Trophoblast cell (in vitro differentiated cells and primary cell): ENCODE data around the gene TEX29.

Source experiments
- DNase-seq, 2 donors: peaks; one replicate each; pipeline ENCODE4 v3.0.0-alpha.2; 2016
- H2AFZ ChIP-seq: 2 replicates; pipeline ENCODE4 v1.6.1; 2013; ENCODE audit warnings: low read length, moderate library complexity, mild to moderate bottlenecking; ENCODE audit not compliant: insufficient read depth, poor library complexity
- H2AK5ac ChIP-seq: 2 replicates; pipeline ENCODE4 v1.6.1; 2013; ENCODE audit warnings: mild to moderate bottlenecking, low read length
- H2BK120ac ChIP-seq: 2 replicates; pipeline ENCODE4 v1.6.1; 2013; ENCODE audit warnings: low read length, mild to moderate bottlenecking, moderate library complexity; ENCODE audit not compliant: insufficient read depth, poor library complexity
- H2BK12ac ChIP-seq: 2 replicates; pipeline ENCODE4 v1.6.1; 2013; ENCODE audit warnings: mild to moderate bottlenecking, low read length, moderate library complexity
- H2BK5ac ChIP-seq: 2 replicates; pipeline ENCODE4 v1.6.1; 2013; ENCODE audit warnings: low read length, low read depth, moderate library complexity, mild to moderate bottlenecking; ENCODE audit not compliant: poor library complexity
- H3K14ac ChIP-seq: 2 replicates; pipeline ENCODE4 v1.6.1; 2013; ENCODE audit warnings: mild to moderate bottlenecking, low read length
- H3K18ac ChIP-seq: 2 replicates; pipeline ENCODE4 v1.6.1; 2013; ENCODE audit warnings: mild to moderate bottlenecking, low read length
- H3K23ac ChIP-seq: 2 replicates; pipeline ENCODE4 v1.6.1; 2013; ENCODE audit warnings: low read length
- H3K27ac ChIP-seq: 2 replicates; pipeline ENCODE4 v1.5.1; 2013; ENCODE audit warnings: low read depth, mild to moderate bottlenecking, inconsistent platforms, low read length, moderate library complexity
- H3K27me3 ChIP-seq: 2 replicates; pipeline ENCODE4 v1.6.1; 2013; ENCODE audit warnings: inconsistent platforms, mild to moderate bottlenecking, low read length, moderate library complexity; ENCODE audit not compliant: insufficient read depth
- H3K36me3 ChIP-seq, 2 experiments: 1 replicate in 1 of 2; 2 replicates in 1 of 2; pipeline ENCODE4 v1.6.1; 2013; ENCODE audit warnings: low read length in 2 of 2, mild to moderate bottlenecking in 2 of 2, moderate library complexity in 1 of 2; ENCODE audit not compliant: insufficient read depth in 2 of 2, control insufficient read depth in 1 of 2
- H3K4ac ChIP-seq: 2 replicates; pipeline ENCODE4 v1.6.1; 2013; ENCODE audit warnings: low read depth, mild to moderate bottlenecking, low read length, moderate library complexity
- H3K4me1 ChIP-seq, 2 experiments: 1 replicate in 1 of 2; 2 replicates in 1 of 2; pipeline ENCODE4 v1.6.1; 2013; ENCODE audit warnings: low read length in 2 of 2, mild to moderate bottlenecking in 2 of 2, moderate library complexity in 1 of 2; ENCODE audit not compliant: insufficient read depth in 2 of 2, control insufficient read depth in 1 of 2
- H3K4me2 ChIP-seq: 2 replicates; pipeline ENCODE4 v1.6.1; 2013; ENCODE audit warnings: inconsistent platforms, mild to moderate bottlenecking, low read length, moderate library complexity
- H3K4me3 ChIP-seq: 2 replicates; pipeline ENCODE4 v1.5.1; 2013; ENCODE audit warnings: mild to moderate bottlenecking, low read depth, low read length, inconsistent platforms
- H3K79me1 ChIP-seq: one replicate; pipeline ENCODE4 v1.6.1; 2013; ENCODE audit warnings: low read length
- H3K79me2 ChIP-seq: 2 replicates; pipeline ENCODE4 v1.6.1; 2013; ENCODE audit warnings: low read length, mild to moderate bottlenecking; ENCODE audit not compliant: control insufficient read depth, insufficient read depth, poor library complexity
- H3K9ac ChIP-seq: 2 replicates; pipeline ENCODE4 v1.6.1; 2013; ENCODE audit warnings: mild to moderate bottlenecking, low read length
- H3K9me3 ChIP-seq: 2 replicates; pipeline ENCODE4 v1.6.1; 2013; ENCODE audit warnings: low read depth, mild to moderate bottlenecking, control low read depth, inconsistent platforms, low read length; ENCODE audit not compliant: insufficient read depth
- H4K12ac ChIP-seq: 2 replicates; pipeline ENCODE4 v1.6.1; 2013; ENCODE audit warnings: low read depth, mild to moderate bottlenecking, low read length, moderate library complexity
- H4K8ac ChIP-seq: 2 replicates; pipeline ENCODE4 v1.6.1; 2013; ENCODE audit warnings: low read depth, mild to moderate bottlenecking, low read length, moderate library complexity
- H4K91ac ChIP-seq: one replicate; pipeline ENCODE4 v1.6.1; 2013; ENCODE audit warnings: low read depth, mild to moderate bottlenecking, low read length, moderate library complexity
- WGBS: extraction: QIAGEN DNeasy Blood & Tissue Kit; methylation state at CpG from one replicate; pipeline ENCODE4 v1.1.7; 2013; ENCODE audit warnings: missing lambda C conversion rate; ENCODE audit not compliant: insufficient read length, insufficient coverage; ENCODE audit errors: extremely low coverage; 5-methylcytosine and 5-hydroxymethylcytosine counted together

Gene TEX29

GRCh38 chr13:111286749-111287148, 33.7 kb upstream of the TEX29 start:
- H3K18ac ChIP-seq = no peak overlapping the region

GRCh38 chr13:111287201-111287600, 33.2 kb upstream of the TEX29 start:
- Histone ChIP-seq H2AK5ac (no peak overlapping the region), H3K4me1 (no peaks in the 10 kb centered on the region), H4K8ac (no peak overlapping the region), H4K12ac (no peak overlapping the region), H3K23ac (no peak overlapping the region), H3K36me3 (peaks cover 47 to 61% of the 10 kb centered on the region in 2 experiments), H3K4me3 (no peak overlapping the region), H4K91ac (no peak overlapping the region), H3K18ac (no peak overlapping the region), H3K4ac (no peak overlapping the region), H3K9me3 (no peaks in the 10 kb centered on the region), H3K79me1 (no peaks in the 10 kb centered on the region), H3K27ac (no peak overlapping the region), H3K27me3 (no peaks in the 10 kb centered on the region), H3K9ac (no peak overlapping the region), H3K14ac (no peak overlapping the region), H2BK120ac (no peak overlapping the region), H3K79me2 (peaks cover 1% of the 10 kb centered on the region), H2BK5ac (no peak overlapping the region), H3K4me2 (no peak overlapping the region), H2BK12ac (no peak overlapping the region), H2AFZ (no peak overlapping the region)
- WGBS = no CpG with 5 or more reads among the region's 8 CpGs
- no peak for DNase-seq

More at GRCh38 chr13:111286749-111287148, 33.7 kb upstream of the TEX29 start:
- Histone ChIP-seq H3K36me3 (peaks cover 47 to 61% of the 10 kb centered on the region in 2 experiments), H3K79me1 (no peaks in the 10 kb centered on the region), H4K12ac (no peak overlapping the region), H4K91ac (no peak overlapping the region), H2AK5ac (no peak overlapping the region), H2BK120ac (no peak overlapping the region), H2BK5ac (no peak overlapping the region), H3K4me1 (no peaks in the 10 kb centered on the region), H3K4me3 (no peak overlapping the region), H3K9me3 (no peaks in the 10 kb centered on the region), H3K4me2 (no peak overlapping the region), H3K79me2 (peaks cover 1% of the 10 kb centered on the region), H3K27me3 (no peaks in the 10 kb centered on the region), H3K23ac (no peak overlapping the region), H3K14ac (no peak overlapping the region), H3K9ac (no peak overlapping the region), H3K27ac (no peak overlapping the region), H2BK12ac (no peak overlapping the region), H2AFZ (no peak overlapping the region), H4K8ac (no peak overlapping the region), H3K4ac (no peak overlapping the region)
- DNase-seq = no peak
- WGBS = no CpG with 5 or more reads among the region's 7 CpGs

GRCh38 chr13:111288276-111288675, 32.2 kb upstream of the TEX29 start:
- no peak overlapping the region for H3K4me3 ChIP-seq
- no peak overlapping the region for H3K9ac ChIP-seq
- no peak overlapping the region for H2BK5ac ChIP-seq
- no peak overlapping the region for H3K23ac ChIP-seq
- H2AFZ ChIP-seq = no peak overlapping the region
- H3K27ac ChIP-seq = no peak overlapping the region
- H4K8ac ChIP-seq = no peak overlapping the region
- H3K4ac ChIP-seq = no peak overlapping the region
- H3K18ac ChIP-seq = no peak overlapping the region
- no peak overlapping the region for H4K91ac ChIP-seq
- H4K12ac ChIP-seq = no peak overlapping the region
- H2BK12ac ChIP-seq = no peak overlapping the region
- no peaks in the 10 kb centered on the region for H3K9me3 ChIP-seq
- peaks cover 1% of the 10 kb centered on the region for H3K79me2 ChIP-seq
- H3K36me3 ChIP-seq = peaks cover 44 to 62% of the 10 kb centered on the region in 2 experiments
- no peak overlapping the region for H2BK120ac ChIP-seq
- H2AK5ac ChIP-seq = no peak overlapping the region
- no peak for DNase-seq
- H3K27me3 ChIP-seq = no peaks in the 10 kb centered on the region
- H3K4me1 ChIP-seq = no peaks in the 10 kb centered on the region
- WGBS = no CpG with 5 or more reads among the region's 7 CpGs
- no peak overlapping the region for H3K4me2 ChIP-seq
- no peak overlapping the region for H3K14ac ChIP-seq
- no peaks in the 10 kb centered on the region for H3K79me1 ChIP-seq

- no peak overlapping the region for H2BK5ac ChIP-seq
Observed at GRCh38 chr13:111289251-111289650, 31.2 kb upstream of the TEX29 start.

More at GRCh38 chr13:111289251-111289650, 31.2 kb upstream of the TEX29 start:
- Histone ChIP-seq H3K18ac (no peak overlapping the region), H4K8ac (no peak overlapping the region), H4K91ac (no peak overlapping the region), H3K36me3 (peaks cover 40 to 60% of the 10 kb centered on the region in 2 experiments), H3K79me1 (no peaks in the 10 kb centered on the region), H3K27me3 (no peaks in the 10 kb centered on the region), H4K12ac (no peak overlapping the region), H2BK120ac (no peak overlapping the region), H3K9ac (no peak overlapping the region), H3K4me3 (no peak overlapping the region), H3K9me3 (no peaks in the 10 kb centered on the region), H3K23ac (no peak overlapping the region), H2BK12ac (no peak overlapping the region), H3K4ac (no peak overlapping the region), H3K27ac (no peak overlapping the region), H3K4me1 (no peaks in the 10 kb centered on the region), H2AFZ (no peak overlapping the region), H3K14ac (no peak overlapping the region), H3K4me2 (no peak overlapping the region), H3K79me2 (peaks cover 1% of the 10 kb centered on the region), H2AK5ac (no peak overlapping the region)
- no CpG with 5 or more reads among the region's 11 CpGs for WGBS
- no peak for DNase-seq
